Measurements from ENCODE around the gene SOX5. TPM values are rescaled to one million over a fixed set of nuclear protein-coding genes. Genes with fewer than 3 reads are reported as not detected.

Gene SOX5
- total RNA-seq, 3 donors from 2014 or later, result 10.5 to 42.1 (median 11.7) TPM

GRCh38 chr12:23898121-23898520 lies 51.3 kb downstream of the SOX5 start:
- Histone ChIP-seq H3K27ac (no peak overlapping the region), H3K27me3 (no peaks in the 10 kb centered on the region), H3K4me1 (no peaks in the 10 kb centered on the region), H3K4me3 (no peak overlapping the region), H3K36me3 (no peaks in the 10 kb centered on the region), H3K9me3 (peaks cover 4 to 6% of the 10 kb centered on the region in 2 donors)
- intact Hi-C loops (cut with DNase I; ENCODE audit: low total_unique reads), result no loop called here
- no peak for TF ChIP-seq POLR2AphosphoS5 (IDR thresholded peaks at IDR 0.05)
- no peak for TF ChIP-seq CTCF (IDR thresholded peaks at IDR 0.05)
- TF ChIP-seq POLR2A (IDR thresholded peaks at IDR 0.05), result no peak
- DNase-seq (ENCODE audit: low spot score in 2 of 2), result no peak

- peak overlapping the region in 1 of 3 donors; percentile 11 for H3K4me3 ChIP-seq
- no peak overlapping the region for H3K27ac ChIP-seq
- DNase-seq (ENCODE audit: low spot score in 2 of 2), result no peak
- intact Hi-C loops (cut with DNase I; ENCODE audit: low total_unique reads), result no loop called here
- no peaks in the 10 kb centered on the region for H3K36me3 ChIP-seq
- peaks cover under 1 to 2% of the 10 kb centered on the region in 2 donors for H3K9me3 ChIP-seq
- no peaks in the 10 kb centered on the region for H3K27me3 ChIP-seq
- no peak for TF ChIP-seq POLR2AphosphoS5 (IDR thresholded peaks at IDR 0.05)
- TF ChIP-seq CTCF (IDR thresholded peaks at IDR 0.05), result no peak
- no peak for TF ChIP-seq POLR2A (IDR thresholded peaks at IDR 0.05)
- no peaks in the 10 kb centered on the region for H3K4me1 ChIP-seq
These were observed 53.7 kb downstream of the SOX5 start for GRCh38 chr12:23895792-23896218.

- DNase-seq (ENCODE audit: low spot score in 2 of 2), result no peak
- no peaks in the 10 kb centered on the region for H3K36me3 ChIP-seq
- H3K27ac ChIP-seq, result no peak overlapping the region
- TF ChIP-seq POLR2AphosphoS5 (IDR thresholded peaks at IDR 0.05), result no peak
- no peak for TF ChIP-seq CTCF (IDR thresholded peaks at IDR 0.05)
- TF ChIP-seq POLR2A (IDR thresholded peaks at IDR 0.05), result no peak
- H3K4me3 ChIP-seq, result no peak overlapping the region
- no peaks in the 10 kb centered on the region for H3K4me1 ChIP-seq
- no peaks in the 10 kb centered on the region for H3K9me3 ChIP-seq
- intact Hi-C loops (cut with DNase I; ENCODE audit: low total_unique reads), result no loop called here
- no peaks in the 10 kb centered on the region for H3K27me3 ChIP-seq
These were observed 55.9 kb downstream of the SOX5 start for GRCh38 chr12:23893611-23894010.

GRCh38 chr12:23891115-23891514 lies 58.4 kb downstream of the SOX5 start:
- no peaks in the 10 kb centered on the region for H3K27me3 ChIP-seq
- H3K27ac ChIP-seq, result no peak overlapping the region
- no peaks in the 10 kb centered on the region for H3K36me3 ChIP-seq
- H3K4me3 ChIP-seq, result no peak overlapping the region
- intact Hi-C loops (cut with DNase I; ENCODE audit: low total_unique reads), result no loop called here
- TF ChIP-seq POLR2AphosphoS5 (IDR thresholded peaks at IDR 0.05), result no peak
- no peak for TF ChIP-seq CTCF (IDR thresholded peaks at IDR 0.05)
- TF ChIP-seq POLR2A (IDR thresholded peaks at IDR 0.05), result no peak
- H3K9me3 ChIP-seq, result no peaks in the 10 kb centered on the region
- no peaks in the 10 kb centered on the region for H3K4me1 ChIP-seq
- no peak for DNase-seq (ENCODE audit: low spot score in 2 of 2)

GRCh38 chr12:23889069-23889440 lies 60.4 kb downstream of the SOX5 start:
- no peaks in the 10 kb centered on the region for H3K4me1 ChIP-seq
- TF ChIP-seq CTCF (IDR thresholded peaks at IDR 0.05) (no peak), POLR2AphosphoS5 (IDR thresholded peaks at IDR 0.05) (no peak), POLR2A (IDR thresholded peaks at IDR 0.05) (no peak)
- H3K4me3 ChIP-seq, result no peak overlapping the region
- no peaks in the 10 kb centered on the region for H3K27me3 ChIP-seq
- H3K27ac ChIP-seq, result no peak overlapping the region
- no peak for DNase-seq (ENCODE audit: low spot score in 2 of 2)
- intact Hi-C loops (cut with DNase I; ENCODE audit: low total_unique reads), result no loop called here
- H3K36me3 ChIP-seq, result no peaks in the 10 kb centered on the region
- H3K9me3 ChIP-seq, result no peaks in the 10 kb centered on the region

All from breast epithelium (tissue), 4 donors.